Cerebellar nuclear complex (tissue), 1 donor: ENCODE measurements around the gene GBP1.
"Not testable (repeated sequence)": the region's sequence is repeated elsewhere in the genome, so short reads cannot be mapped to it uniquely, and the experiment has no call there.

Experiments used
- DNase-seq, 2 experiments: peaks; one replicate each; lab custom pipeline; 2025; lab: John Stamatoyannopoulos, UW

Gene GBP1, protein sequence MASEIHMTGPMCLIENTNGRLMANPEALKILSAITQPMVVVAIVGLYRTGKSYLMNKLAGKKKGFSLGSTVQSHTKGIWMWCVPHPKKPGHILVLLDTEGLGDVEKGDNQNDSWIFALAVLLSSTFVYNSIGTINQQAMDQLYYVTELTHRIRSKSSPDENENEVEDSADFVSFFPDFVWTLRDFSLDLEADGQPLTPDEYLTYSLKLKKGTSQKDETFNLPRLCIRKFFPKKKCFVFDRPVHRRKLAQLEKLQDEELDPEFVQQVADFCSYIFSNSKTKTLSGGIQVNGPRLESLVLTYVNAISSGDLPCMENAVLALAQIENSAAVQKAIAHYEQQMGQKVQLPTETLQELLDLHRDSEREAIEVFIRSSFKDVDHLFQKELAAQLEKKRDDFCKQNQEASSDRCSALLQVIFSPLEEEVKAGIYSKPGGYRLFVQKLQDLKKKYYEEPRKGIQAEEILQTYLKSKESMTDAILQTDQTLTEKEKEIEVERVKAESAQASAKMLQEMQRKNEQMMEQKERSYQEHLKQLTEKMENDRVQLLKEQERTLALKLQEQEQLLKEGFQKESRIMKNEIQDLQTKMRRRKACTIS

DNA sequence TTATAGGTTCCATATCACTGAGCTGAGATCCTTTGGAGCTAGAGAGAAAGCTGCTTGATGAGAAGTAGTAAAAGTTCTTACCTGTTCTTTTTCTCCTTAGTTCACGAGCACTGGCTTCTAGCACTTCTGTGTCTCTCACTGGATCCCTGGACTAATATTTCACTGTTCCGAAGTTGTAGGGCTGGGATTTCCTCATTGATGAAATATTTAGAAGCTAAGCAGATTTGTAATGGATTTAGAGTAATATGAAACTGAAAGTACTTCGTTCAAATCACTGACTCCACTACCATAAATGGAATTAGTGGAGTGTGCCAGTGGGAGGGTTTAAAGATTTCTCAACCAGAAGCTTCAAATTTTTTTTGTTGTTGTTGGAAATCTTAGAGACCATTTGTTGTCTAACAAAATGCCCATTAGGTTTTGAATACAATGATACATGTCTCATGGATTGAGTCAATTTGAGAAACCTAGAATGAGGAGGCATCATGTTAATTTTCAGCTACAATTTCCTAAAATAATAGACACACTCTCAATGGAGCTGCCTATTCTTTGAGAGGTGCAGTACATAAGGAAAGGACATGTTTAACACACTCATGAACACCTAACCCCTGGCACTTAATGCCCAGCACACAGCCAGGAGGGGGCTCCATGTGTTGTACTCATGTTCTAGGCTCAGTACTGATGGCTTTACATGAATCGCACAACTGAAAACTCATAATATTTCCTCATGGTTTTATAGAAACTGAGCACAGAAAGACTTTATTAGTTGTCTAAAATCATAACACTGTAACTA lies at the start of gene GBP1:
GBP1 (minus strand) TSS at position 130 of the 790 bp plus-strand sequence. CDS start 1,974 bp downstream, outside the sequence.
- no peak for DNase-seq

GRCh38 chr1:89114662-89115061 lies 49.7 kb upstream of the GBP1 start:
- DNase-seq = no peak

DNA sequence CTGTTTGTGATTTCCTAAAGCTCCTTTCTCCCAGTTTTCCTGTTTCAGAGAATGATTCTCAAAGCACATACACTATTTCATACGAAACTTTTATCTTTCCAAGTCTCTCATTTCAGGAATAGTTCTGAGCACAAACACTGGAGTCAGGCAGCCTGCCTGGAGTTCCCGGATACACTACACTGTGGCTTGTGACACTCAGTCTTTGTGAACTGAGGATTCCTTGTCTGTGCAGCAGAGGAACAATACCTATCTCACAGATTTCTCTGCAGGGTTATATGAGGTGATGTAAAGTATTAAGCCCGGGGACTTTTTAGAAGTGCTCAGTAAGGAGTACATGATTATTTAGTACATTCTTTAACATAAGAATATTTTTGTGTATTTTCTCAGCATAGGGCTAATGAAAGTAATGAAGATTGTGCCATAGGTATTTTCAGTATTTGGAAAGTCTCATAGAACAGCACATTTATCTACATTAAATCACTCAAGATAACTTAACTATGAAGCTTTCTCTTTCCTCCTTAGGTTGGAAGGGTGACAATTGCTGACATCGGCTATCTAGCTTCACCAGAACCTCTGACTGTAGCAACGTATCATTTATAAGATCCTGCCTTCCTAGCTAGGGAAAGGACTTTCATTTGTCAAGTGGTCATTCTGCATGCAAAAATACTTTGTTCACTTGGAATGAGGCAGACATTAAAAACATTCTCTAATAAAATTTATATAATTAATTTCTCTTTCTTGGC lies 48.0 kb upstream of the GBP1 start:
- no peak for DNase-seq

DNA sequence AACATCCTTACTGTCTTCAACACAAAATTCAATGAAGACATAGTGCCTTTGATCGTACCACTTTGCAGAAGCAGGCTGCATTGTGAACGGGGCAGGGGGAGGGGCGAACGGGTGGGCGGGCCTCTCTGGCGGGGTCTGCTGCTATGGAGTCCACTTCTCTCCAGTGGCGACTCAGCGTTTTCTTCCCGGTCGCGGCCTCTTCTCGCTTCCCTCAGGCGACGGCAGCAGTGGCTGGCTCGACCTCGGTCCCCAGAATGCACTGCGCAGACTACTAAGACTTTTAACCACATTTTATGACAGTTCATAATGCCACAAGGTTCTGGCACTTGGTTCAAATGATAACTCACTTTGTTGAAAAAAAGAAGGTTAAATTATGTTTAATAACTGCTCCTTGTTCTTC lies 39.7 kb upstream of the GBP1 start:
- no peak for DNase-seq

- no peak for DNase-seq
These were observed 39.1 kb upstream of the GBP1 start for GRCh38 chr1:89104147-89104546.

GRCh38 chr1:89102021-89102420 lies 37.0 kb upstream of the GBP1 start:
- no peak for DNase-seq

- DNase-seq = no peak
These were observed 35.4 kb upstream of the GBP1 start for GRCh38 chr1:89100412-89100811.

DNA sequence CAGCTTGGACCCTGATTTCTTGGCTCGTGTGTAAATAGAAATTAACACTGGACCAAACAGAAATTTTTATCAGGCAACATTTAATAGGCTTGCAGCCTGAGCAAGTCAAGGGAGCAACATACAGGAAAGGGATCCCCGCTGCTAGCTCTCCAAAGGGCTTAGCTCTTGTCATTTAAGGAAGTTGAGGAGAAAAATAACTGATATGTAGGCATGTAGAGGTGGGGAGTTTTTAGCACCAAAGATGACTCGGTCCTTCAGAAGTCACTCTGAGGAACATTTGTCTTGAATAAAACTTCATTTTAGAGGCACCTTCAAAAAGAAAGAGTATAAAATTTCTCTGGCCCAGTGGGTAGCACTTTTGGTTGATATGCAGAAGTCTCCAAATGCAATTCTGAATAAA lies 33.8 kb upstream of the GBP1 start:
- DNase-seq = no peak

DNA sequence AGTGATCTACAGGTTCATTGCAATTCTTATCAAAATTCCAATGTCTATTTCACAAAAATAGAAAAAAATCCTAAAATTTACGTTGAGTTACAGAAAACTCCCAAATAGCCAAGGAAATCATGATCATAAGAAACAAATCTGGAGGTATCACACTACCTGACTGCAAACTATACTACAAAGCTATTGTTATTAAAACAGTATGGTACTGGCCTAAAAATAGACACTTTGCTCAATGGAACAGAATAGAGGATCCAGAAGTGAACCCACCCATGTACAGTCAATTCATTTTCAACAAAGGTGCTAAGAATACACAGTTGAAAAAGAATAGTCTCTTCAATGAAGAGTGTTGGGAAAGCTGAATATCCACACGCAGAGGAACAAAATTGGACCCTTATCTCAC lies 30.7 kb upstream of the GBP1 start:
- DNase-seq = no peak

DNA sequence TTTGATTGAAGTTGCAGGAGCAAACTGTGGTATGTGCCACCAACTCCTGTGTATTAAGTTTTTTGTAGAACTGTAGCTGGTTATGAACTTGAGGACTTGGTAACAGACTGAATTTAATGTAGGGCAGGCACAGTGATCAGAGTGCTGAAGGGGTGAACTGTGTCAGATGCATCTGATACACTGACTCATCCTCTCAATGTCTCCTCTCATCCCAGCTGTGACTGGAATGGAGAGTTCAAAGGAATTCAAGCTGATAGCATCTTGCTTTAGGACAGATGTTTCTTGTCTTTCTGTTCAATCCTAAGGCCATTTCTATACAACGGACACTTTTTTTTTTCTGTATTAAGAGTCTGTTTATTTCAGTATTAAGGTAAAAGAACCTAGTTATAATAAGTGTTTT lies 25.0 kb upstream of the GBP1 start:
- DNase-seq = no peak

- DNase-seq = no peak
These were observed 23.6 kb upstream of the GBP1 start for GRCh38 chr1:89088572-89088971.

DNA sequence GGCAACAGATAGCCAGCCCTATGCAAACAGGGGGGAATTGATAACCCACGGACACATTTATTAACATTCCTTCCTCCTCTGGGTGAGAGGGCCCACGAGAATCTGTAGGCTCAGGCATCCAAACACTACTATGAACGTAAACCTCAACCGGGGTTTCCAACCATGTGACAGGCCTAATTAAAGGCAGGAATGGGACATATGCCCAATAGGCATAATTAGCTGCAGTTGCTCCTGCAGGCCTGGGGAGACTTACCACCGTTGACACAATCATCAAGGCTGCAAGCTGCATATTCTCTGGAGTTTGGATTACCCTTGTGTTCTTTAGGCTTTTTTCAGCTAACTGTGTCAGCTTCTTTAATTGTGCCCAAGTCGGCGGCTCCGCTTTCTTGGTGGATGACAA lies 22.2 kb upstream of the GBP1 start:
- no peak for DNase-seq

- no peak for DNase-seq
These were observed 20.8 kb upstream of the GBP1 start for GRCh38 chr1:89085781-89086180.

DNA sequence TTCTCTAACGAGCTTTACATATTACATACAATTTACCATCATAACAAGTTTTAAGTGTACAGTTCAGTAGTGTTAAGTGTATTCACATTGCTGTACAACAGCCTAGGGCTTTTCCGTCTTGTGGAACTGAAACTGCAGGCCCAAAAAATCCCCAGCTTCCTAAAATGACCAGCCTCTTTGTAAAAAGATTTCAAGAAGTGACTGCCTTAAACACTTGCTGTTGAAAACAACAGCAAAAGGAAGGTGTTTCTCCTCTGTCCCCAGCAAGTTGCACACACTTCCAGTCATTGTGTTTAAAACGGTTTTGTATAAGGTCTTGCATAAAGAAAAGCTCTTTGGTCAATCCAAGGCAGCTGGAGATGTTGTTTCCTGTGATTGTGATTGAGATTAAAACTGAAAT lies 16.0 kb upstream of the GBP1 start:
- no peak for DNase-seq

DNA sequence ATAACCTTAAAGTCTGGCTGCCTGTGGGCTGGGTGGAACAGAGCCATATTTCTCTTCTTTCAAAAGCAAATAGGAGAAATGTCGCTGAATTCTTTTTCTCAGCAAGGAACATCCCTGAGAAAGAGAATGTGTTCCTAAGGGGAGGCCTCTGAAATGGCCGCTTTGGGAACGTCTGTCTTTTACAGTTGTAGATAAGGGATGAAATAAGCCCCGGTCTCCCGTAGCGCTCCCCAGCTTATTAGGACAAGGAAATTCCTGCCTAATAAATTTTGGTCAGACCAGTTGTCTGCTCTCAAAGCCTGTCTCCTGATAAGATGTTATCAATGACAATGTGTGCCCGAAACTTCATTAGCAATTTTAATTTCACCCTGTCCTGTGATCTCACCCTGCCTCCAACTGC lies 15.1 kb upstream of the GBP1 start:
- not testable (repeated sequence) for DNase-seq

DNA sequence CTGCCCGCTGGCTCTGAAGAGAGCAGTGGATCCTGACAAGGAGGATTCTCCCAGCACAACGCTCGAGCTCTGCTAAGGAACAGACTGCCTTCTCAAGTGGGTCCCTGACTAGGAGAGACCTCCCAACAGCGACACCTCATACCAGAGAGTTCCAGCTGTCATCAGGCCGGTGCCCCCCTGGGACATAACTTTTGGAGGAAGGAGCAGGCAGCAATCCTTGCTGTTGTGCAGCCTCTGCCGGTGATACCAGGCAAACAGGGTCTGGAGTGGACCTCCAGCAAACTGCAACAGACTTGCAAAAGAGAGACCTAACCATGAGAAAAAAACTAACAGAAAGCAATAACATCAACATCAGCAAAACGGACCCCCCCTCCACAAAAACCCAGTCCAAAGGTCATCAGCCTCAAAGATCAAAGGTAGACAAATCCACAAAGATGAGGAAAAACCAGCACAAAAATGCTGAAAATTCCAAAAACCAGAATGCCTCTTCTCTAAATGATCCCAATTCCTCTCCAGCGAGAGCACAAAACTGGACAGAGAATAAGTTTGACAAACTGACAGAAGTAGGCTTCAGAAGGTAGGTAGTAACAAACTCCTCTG lies 7.6 kb upstream of the GBP1 start:
- DNase-seq = not testable (repeated sequence)

GRCh38 chr1:89070509-89070908 lies 5.5 kb upstream of the GBP1 start:
- DNase-seq = no peak

DNA sequence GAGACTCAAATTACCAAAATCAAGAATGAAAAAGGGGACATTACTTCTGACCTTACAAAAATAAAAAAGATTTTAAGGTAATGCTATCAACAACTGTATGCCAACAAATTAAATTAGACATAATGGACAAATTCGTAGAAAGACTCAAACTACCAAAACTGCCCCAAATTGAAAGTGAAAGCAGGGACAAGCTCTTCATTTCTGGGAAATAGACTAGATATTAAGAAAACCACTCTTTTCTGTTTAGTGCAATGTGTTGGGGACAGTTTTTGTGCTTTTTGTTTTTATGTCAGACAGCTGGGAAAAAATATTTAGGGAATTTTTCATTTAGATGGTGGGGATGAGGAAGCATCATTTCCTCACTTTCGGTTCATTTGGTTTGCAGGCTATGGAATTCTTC lies 4.9 kb upstream of the GBP1 start:
- DNase-seq = no peak

DNA sequence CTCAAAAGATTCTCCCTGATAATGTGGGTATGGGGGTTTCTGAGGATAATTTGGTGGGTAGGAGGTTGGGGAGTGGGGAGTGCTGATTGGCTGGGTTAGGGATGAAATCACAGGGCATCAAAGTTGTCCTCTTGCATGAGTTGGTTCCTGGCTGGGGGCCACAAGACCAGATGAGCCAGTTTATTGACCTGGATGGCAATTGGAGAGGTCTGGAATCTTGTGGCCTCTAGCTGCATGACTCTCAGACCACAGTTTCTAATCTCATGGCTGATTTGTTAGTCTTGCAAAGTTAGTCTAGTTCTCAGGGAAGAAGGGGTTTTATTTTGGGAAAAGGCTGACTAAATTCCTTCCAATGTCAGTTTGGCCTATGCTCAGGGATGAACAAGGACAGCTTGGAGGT lies 3.3 kb upstream of the GBP1 start:
- DNase-seq = no peak

GRCh38 chr1:89064632-89065031 lies 376 bp downstream of the GBP1 start:
- no peak for DNase-seq

DNA sequence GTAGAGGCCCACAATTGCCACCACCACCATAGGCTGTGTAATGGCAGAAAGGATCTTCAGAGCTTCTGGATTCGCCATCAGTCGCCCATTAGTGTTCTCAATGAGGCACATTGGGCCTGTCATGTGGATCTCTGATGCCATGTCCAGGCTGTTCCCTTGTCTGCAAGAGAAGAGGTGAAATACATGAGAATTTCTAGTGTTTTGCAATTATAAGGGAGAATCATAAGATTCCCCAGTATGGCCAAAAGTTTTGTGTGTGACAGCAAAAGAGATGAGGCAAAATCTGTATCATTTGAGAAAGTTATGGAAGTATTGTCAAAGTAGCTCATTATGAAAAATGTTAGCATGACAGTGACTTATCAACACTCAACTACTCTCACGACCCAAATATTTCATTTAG lies 1.9 kb downstream of the GBP1 start:
- no peak for DNase-seq

DNA sequence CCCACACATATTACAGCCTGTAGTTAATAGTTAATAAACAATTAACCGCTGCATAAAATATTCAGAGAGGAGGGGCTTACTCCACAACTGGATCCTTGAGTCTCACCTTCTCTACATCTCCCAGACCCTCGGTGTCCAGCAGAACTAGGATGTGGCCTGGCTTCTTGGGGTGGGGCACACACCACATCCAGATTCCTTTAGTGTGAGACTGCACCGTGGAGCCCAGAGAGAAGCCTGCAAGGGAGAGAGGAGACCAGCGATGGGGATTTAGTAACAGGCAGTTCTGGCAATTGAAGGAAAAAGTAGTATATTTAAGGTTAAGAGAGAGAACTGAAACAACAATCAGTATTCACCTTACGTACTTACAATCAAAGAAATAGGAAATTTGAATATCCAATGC lies 4.9 kb downstream of the GBP1 start:
- DNase-seq = no peak
